IPS DF 19.7 (cell line): ENCODE data around the gene SYNE1.
"Not testable (repeated sequence)": the region's sequence is repeated elsewhere in the genome, so short reads cannot be mapped to it uniquely, and the experiment has no call there.

Experiments
- DNase-seq: peaks from one replicate; pipeline ENCODE4 v3.0.0-alpha.2; 2013; ENCODE audit warnings: low read depth, low spot score

Gene SYNE1

DNA sequence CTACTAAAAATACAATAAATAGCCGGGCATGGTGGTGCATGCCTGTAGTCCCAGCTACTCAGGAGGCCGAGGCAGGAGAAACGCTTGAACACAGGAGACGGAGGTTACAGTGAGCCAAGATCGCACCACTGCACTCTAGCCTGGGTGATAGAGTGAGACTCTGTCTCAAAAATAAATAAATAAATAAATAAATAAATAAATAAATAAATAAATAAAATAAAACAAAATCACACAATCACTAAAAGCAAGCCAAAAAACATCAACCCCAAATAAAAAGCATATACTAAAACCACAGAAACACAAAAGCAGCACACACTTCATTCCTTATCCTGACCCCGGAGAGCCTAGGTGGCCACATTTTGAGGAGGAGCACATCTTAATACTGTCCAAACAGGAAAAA, 498.8 kb downstream of the SYNE1 start:
- not testable (repeated sequence) for DNase-seq

DNA sequence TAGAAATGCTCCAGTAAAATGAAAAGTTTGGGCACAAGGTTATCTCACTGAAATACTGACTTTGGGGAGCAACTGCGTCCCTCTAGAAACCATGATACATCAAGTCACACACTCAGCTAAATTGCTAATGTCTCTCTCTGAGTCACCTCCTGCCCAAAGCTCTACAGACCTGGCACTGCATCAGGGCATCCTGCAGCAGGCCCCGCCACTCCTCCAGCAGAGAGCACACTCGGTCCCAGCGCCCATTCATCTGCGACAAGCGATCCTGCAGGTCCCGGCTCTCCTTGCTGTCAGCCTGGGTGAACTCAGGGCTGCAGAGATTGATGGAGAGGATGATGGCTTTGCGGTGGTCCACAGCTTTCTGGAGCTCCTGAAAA, 500.7 kb downstream of the SYNE1 start:
- no peak for DNase-seq

DNA sequence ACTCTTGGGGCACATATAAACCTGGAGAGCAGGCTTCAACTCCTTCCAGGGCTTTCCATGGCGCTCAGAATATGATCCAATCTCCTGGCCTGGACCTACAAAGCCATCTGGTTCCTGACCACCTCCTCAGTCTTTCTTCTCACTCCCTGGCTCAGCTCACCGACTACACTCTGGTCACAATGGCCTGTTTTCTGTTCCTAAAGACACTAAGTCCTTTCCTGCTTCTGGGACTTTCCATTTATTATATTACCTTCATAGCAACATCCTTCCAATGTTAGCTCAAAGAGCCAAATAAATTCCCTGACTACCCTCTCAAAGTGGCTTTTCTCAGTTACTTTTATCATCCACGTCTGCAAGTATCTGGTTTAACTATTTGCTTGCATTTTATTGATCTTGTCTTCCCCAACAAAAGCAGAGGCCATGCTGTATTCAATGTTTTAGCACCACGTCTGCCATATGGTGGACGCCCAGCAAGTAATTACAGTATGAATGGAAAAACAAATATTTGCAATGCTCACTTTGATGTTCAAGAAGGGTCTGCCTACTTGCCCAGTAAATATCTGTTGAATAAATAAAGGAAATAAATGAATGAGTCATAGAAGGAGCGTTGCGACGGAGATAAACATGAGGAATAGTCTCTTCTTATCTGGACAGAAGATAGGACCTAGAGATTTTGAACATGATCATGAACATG, 501.3 kb downstream of the SYNE1 start:
- DNase-seq, result no peak

DNA sequence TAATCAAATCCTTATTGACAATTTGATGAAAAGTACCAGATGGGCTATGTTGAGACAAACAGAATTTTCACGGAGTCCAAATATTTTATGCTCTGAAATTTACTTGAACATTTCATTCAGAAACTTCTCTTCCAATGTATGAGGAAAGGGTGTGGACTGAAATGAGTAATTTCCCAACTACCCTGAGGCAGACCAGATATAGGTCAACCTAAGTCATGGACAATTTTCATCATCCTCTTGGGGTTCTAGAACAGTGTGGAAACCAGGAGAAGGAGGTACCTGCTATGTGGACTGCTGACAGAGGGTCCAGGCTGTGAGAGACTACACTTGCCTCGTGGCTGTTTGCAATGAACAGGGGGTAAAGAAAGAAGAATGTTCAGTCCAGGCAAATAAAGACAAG, 506.7 kb downstream of the SYNE1 start:
- no peak for DNase-seq

DNA sequence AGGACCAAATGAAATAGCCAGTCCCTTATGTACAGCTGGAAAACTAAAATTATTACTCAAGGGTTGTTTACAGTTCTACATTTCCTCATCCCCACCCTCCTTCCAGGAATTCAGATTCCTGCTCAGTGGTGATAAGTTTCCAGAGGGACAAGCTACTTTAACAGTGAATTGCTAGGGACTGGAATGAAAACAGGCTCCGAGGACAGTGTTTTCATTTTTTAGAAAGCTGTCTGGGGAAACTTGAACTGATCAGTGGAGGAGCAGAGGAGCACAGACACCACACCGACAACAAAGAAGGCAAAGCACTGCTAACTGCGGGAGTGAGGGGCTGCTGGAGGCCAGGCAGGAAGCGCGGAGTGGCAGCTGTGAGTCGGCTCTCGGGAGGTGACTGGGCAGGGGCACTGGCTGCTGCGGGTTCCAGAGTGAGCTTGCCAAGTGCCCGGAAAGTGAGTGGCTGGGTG, 507.4 kb downstream of the SYNE1 start:
- DNase-seq, result no peak

DNA sequence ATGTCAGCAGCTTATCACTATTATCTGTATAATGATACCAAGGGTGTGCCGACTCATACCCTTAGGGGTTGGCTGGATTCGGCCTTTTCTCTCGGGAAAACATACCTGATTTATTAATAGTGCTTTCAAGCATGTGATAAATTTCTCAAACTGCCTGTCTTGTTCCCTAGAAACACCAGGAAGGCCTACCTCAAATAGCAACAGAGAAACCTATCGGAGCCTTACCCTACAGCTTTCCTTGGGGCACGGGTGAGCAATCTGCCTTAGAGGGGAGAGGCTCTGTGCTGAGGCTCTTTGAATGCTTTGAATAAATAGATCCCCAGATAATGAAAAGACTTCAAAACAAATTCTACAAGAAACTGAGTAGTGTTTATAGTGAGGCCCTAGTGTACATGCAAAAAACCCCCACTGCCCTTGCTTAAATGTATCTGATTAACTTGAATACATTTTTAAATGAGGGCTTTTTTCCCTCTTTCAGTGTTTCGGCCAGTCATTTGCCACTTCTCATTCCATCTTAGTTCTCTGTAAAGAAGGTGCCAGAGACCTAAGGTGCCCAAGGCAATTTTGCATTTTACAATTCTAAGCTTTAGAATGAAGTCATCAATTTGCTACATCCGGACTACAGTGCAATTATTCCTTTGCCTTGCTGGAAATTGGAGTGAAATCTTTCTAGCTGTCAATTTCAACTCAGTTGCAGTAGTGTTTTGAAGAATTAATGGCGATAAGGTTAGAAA, 509.6 kb downstream of the SYNE1 start:
- no peak for DNase-seq

DNA sequence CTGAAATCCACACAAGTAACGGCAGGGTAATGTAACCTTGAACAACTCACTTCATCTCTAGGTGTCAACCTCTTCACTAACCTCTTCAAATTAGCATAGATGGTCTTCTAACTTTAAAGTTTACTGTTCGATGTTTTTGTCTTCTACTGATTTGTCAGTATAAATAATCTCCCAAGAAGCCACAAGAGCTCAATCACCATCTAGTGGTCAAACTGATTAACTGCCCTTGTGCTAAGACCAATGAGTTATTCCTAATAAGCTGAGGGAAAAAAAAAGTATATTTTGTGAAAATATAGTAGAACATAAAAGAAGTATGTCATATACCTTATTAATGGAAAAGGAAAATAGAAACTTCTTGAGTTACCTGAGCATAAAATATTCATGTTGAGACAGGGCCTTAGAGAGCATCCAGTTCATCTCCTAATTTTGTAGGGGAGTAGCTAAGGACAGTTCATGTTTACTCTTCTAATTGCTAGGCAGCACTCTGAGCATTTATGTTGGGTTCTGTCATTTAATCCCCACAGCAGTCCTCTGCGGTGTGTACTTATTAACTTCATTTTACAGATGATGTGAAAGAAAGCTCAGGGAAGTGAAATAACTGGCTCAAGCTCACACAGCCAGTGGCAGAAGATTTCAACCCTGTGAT, 512.6 kb downstream of the SYNE1 start:
- no peak for DNase-seq

DNA sequence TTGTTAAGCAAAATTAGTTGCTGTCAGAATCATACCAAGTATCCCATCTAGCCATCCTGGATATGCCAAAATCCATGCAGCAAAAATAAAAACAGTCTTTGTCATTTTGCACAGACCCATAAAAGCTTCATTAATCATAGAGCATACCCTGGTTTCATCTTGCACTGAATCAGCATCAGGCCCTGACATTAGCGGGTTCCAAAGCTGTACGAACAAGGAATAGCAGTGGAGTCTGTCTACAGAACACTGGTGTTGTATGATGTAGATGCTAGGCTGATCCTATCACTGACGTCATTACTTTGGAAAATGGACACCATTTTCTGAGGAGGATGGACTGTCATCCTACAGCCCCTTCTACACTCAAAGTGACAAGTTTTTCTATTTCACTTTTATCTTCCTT, 514.1 kb downstream of the SYNE1 start:
- DNase-seq, result no peak

DNA sequence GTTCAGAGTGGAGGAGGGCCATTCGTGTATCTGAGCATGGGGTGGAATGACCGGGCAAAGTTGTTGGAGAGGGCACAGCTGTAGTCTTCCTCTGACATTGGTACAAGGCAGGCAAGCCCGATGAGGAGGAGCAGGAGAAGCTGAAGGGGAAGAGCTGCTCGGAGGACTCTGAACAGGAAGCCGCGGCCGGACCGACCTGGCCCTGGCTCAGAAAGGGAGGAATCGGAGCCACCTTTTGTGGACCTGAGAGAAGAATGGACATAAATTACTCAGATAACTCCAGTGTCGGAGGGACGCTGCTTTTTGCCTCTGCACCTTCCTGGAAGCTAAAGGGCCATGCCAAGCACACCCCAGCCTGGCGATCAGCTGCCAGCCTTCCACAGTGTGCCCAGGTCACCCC, 514.7 kb downstream of the SYNE1 start:
- no peak for DNase-seq

DNA sequence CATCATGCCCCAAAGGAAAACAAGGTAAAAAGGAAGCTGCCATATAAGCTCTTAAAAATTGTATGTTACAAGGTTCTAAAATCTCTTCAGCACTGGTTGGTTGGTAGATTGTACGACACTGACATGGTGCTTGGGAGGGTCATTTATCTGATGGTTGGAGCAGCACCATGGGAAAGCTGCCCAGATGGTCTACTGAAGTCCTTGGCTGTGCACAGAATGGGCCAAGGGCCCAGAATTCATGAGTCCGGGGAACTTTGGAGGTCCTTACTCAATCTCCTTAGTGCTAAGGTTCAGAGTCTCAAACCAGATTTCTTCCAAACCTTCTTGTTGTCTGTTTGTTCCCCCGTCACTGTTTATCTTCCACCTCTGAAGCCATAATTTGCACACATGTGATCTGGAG, 515.3 kb downstream of the SYNE1 start:
- DNase-seq, result no peak

DNA sequence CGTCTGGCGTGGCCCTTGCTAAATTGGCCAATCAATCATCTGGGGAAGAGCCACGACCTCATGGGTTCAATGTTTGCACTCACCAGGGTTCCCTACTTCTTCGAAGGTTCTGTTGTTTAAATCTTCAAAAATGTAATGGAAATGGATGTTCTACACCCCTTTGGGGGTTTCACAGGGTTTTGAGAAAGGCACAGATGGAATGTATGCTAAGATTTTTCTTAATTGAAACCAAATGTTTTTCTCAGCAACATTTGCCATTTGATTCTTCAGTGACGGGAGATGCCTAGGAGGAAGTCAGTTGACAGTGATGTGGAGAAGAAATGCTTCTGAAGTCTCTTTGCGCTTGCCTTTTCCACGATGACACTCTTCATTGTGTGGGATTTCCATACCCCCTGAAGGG, 517.3 kb downstream of the SYNE1 start:
- DNase-seq, result no peak

DNA sequence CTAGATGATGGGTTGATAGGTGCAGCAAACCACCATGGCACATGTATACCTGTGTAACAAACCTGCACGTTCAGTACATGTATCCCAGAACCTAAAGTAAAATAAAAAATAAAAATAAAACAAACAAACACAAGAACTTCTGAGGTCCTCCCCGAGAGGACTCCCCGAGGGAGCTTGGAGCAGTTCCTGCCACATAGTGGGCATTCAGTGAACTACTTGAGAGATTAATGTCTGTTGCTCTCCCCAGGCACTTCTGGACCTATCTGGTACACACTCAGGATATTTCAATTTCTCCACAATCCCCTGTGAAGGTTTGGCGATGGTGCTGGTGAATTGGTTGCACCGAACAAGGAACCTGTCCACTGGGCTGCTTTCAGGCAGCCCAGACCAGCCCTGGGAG, 518.5 kb downstream of the SYNE1 start:
- DNase-seq, result no peak

DNA sequence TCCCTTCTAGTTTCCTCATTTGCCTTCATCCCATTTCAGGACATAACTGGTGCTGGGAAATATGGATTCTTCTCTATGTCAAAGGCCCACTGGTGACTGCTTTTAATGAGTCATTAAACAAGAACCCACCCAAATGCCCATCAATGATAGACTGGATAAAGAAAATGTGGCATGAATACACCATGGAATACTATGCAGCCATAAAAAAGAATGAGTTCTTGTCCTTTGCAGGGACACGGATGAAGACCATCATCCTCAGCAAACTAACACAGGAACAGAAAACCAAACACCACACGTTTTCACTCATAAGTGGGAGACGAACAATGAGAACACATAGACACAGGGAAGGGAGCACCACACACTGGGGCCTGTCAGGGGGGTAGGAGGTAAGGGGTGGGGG, 518.9 kb downstream of the SYNE1 start:
- DNase-seq, result no peak

DNA sequence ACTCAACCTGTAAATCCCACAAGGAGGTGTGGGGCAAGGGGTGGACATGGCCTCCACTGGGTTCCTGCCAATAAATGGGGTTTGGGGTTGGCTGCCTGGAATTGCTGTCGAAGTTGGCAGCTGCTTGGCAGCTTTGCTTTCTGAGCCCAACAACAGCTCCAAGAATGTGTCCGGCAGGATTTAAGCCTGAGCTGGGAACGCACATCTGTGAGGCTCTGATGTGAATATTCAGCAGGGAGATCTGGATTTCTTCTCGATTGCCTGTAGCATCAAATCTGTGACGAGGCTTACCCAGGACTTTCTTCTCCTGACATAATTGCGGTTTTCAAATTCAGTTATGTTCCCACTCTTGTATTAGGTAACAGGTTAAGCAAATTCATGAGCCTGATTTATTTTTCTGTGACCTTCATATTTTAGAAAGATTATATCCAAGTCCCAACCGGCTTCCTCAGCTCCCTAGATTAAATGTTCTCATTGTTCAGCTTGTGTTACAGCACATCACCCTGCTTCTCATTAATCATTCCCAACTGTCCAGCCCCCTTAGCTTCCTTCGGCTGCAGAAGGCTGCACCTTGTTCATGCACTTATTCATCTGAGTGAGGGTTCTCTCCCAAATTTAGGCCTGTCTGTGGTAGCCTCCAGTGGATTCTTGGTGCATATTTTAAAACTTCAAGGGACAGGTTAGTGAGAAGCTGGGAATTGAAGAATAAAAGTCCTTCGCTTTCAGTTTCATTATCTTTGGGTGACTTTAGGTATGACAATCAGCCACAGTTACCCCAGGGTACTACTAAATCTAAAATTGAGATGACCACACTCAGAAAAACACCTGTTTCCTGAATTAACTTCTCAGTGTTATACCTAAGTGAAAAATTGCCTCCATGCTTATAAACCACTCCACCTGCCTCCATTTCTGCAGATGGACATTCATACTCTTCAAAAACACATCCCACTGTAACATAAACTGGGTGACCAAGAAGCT, 519.7 kb downstream of the SYNE1 start:
- DNase-seq, result no peak

DNA sequence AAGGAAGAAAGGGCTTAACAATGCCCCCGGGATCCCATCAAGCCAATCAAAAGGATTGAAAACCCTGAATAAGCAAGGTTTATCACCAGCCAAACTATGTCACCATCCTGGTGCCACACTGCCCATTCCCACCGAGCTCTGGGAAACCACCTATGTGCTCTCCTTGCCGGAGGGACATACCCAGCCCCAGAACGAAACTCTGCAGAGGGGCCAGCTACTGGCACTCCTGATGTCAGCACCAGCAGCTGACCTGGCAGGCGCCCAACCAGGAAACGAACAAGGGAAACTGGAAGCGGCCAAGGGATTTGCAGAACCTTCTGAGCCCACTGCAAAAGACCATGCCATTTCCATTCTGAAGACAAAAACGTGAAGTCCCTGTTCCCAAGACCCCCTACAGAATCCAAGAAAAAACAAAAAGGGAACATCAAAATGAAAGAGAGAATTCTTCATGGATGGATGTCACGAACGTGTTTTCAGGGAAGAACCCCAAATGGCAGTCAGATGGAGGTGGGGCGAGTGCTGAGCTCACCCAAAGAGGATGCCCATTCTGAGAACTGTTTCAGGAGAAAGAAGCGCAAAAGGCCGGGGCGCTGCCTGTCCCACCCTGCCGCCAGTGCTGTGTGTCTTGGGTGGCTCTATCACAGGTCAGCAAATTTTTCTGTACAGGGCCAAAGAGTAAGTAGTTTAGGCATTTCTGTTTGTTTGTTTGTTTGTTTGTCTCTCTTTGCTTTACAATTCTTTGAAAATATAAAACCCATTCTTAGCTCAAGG, 524.5 kb downstream of the SYNE1 start:
- DNase-seq, result no peak

DNA sequence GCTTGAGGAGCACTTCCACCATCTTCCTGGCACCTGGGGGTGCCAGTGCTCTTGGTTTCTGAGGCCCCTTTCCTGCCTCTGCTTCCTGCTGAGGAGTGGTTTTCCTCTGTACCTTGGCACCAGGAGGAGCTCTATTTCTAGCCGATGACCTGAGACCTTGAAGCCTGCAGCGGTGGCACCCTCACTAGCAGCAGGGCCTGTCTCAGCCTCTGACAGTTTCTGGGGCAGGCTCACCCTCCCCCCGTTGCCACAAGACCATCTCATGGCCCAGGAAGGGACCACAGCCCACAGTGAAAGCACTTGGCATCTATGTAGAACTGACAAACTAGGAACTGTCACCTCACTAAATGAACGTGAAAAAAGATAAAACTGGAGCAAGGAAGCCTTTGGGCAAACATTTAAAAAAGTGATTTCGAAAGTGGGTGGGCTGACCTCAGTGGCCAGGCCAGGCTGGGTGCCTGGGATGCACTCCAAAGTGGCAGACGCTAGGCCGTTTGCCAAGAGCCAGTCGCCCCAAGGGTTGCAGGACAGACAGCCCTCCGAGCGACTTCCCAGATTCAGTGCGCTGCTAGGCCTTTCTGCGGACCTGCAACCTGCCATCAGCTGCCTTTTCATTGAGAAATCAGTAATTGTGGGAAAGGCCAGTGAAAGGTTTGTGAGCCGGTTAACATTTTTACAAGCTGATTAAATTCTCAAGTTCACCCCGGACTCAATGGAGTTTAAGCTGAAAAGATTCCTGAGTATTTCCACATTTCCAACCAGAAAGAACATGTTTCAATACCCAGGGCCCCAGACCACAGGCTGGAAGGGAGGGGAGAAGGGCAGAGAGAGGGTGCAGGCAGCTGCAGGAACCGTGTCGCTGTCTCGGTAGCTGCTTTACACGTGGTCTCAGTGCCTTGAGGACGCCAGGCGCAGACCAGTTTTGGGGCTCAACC, 526.0 kb downstream of the SYNE1 start:
- DNase-seq, result no peak

DNA sequence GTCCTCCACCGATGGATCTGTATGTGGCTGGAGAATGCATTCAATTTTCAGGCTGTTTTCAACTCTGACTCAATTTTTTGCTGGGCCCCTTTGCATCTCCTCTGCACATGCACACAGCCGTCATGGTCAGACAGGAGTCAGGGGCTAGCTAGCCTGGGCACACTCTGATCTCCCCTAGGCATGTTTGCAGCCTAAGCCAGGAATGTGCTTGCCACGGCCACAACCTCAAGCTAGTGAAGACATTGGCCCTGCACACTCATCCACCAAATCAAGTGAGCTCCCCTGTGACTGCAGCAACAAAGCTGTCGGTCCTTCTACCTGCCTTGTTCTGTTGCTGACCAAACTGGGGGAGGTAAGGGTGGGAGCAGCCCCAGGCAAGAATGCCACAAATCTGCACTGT, 529.2 kb downstream of the SYNE1 start:
- DNase-seq, result no peak

DNA sequence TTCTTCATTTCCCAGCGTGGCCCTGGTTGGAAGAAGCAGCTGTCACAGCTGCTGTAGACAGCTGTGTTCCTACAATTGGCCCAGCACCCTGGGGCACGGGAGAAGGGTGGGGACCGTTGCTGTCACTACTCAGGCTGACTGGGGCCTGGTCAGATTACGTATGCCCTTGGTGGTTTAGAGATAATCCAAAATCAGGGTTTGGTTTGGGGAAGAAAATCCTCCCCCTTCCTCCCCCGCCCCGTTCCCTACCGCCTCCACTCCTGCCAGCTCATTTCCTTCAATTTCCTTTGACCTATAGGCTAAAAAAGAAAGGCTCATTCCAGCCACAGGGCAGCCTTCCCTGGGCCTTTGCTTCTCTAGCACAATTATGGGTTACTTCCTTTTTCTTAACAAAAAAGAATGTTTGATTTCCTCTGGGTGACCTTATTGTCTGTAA, 537.0 kb downstream of the SYNE1 start:
- no peak for DNase-seq

DNA sequence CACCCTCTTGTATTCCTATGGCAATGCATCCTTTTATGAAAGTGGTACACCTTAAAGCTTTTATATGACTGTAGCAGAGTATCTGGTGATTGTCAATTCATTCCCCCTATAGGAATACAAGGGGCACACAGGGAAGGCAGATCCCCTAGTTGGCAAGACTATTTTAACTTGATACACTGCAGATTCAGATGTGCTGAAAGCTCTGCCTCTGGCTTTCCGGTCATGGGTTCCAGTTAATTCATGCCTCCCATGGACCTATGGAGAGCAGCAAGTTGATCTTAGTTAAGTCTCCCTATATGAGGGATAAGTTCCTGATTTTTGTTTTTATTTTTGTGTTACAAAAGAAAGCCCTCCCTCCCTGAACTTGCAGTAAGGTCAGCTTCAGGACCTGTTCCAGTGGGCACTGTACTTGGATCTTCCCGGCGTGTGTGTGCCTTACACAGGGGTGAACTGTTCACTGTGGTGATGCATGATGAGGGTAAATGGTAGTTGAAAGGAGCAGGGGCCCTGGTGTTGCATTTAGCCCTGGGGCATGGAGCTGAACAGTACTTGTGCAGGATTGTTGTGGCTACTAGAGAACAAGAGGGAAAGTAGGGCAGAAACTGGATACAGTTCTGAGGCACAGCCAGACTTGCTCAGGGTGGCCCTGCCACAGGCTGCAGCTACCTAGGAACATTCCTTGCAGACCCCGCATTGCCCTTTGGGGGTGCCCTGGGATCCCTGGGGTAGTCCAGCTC, 537.5 kb downstream of the SYNE1 start:
- DNase-seq, result no peak
